Cardiac muscle cell (in vitro differentiated cells and primary cell): ENCODE measurements around the gene GAL3ST2. TPM values are rescaled to one million over a fixed set of nuclear protein-coding genes. Genes with fewer than 3 reads are reported as not detected.
"Not testable (repeated sequence)": the region's sequence is repeated elsewhere in the genome, so short reads cannot be mapped to it uniquely, and the experiment has no call there.

Experiments
- DNase-seq, 2 donors: peaks; one replicate each; pipeline versions ENCODE4 v3.0.0 to v3.0.0-alpha.2; 2010 to 2017; ENCODE audit warnings: low read depth in 1 of 2, low spot score in 1 of 2
- H3K27ac ChIP-seq: fragments of 200-600 bp; sonication (generic); 2 replicates; pipeline ENCODE4 v1.5.1; 2016
- H3K27me3 ChIP-seq: fragments of 200-600 bp; sonication (generic); 2 replicates; pipeline ENCODE4 v1.6.0; 2016; ENCODE audit warnings: control low read depth
- H3K36me3 ChIP-seq: fragments of 200-600 bp; sonication (generic); 2 replicates; pipeline ENCODE4 v1.5.1; 2016; ENCODE audit warnings: control low read depth
- H3K4me1 ChIP-seq: fragments of 200-600 bp; sonication (generic); 2 replicates; pipeline ENCODE4 v1.8.1; 2017; ENCODE audit warnings: low read depth, mild to moderate bottlenecking, mixed run types
- H3K4me3 ChIP-seq: fragments of 200-600 bp; sonication (generic); 2 replicates; pipeline ENCODE4 v1.5.1; 2016; ENCODE audit warnings: mild to moderate bottlenecking
- H3K9me3 ChIP-seq: fragments of 200-600 bp; sonication (generic); 2 replicates; pipeline ENCODE4 v1.5.1; 2017; ENCODE audit warnings: low read depth, mild to moderate bottlenecking, control low read depth
- CTCF ChIP-seq: IDR thresholded peaks from 2 replicates; pipeline ENCODE4 v1.5.1; 2012; ENCODE audit warnings: low read depth, mild to moderate bottlenecking, low read length
- polyA plus RNA-seq: library from polyadenylated mRNA; unstranded; fragments of >200 nt; fragmentation: Nextera tagmentation; extraction: Ambion mirVana; gene quantifications from 2 replicates; pipeline ENCODE4 v1.2.1, GENCODE V29; 2016
- total RNA-seq: library from RNA; depleted of rRNA; stranded (reverse); fragments of >200 nt; gene quantifications from 2 replicates; pipeline ENCODE4 v1.2.3, GENCODE V29; 2016

Gene GAL3ST2
- total and polyA plus RNA-seq, 2 experiments from 2014 or later, result 1.2 TPM; not detected in 1

GRCh38 chr2:241804326-241805229 lies 28.0 kb downstream of the GAL3ST2 start:
- Histone ChIP-seq H3K27me3 (peaks cover 17% of the 10 kb centered on the region), H3K27ac (no peak overlapping the region), H3K36me3 (no peaks in the 10 kb centered on the region), H3K4me1 (peaks cover 6% of the 10 kb centered on the region), H3K4me3 (no peak overlapping the region), H3K9me3 (no peaks in the 10 kb centered on the region)
- TF ChIP-seq CTCF, result peak; percentile 24
- peak in 1 of 2 donors; percentile 61 for DNase-seq

- not testable (repeated sequence) for H3K36me3 ChIP-seq, H3K4me3 ChIP-seq, H3K4me1 ChIP-seq, H3K27ac ChIP-seq, H3K9me3 ChIP-seq
- peak in 1 of 2 donors; percentile 25 for DNase-seq
- peaks cover 17% of the 10 kb centered on the region for H3K27me3 ChIP-seq
These were observed 29.6 kb downstream of the GAL3ST2 start for GRCh38 chr2:241806217-241806616.

- peaks cover 14% of the 10 kb centered on the region for H3K27me3 ChIP-seq
- no peaks in the 10 kb centered on the region for H3K36me3 ChIP-seq
- H3K9me3 ChIP-seq, result no peaks in the 10 kb centered on the region
- H3K4me1 ChIP-seq, result peaks cover 6% of the 10 kb centered on the region
- no peak overlapping the region for H3K4me3 ChIP-seq
- TF ChIP-seq CTCF, result no peak
- DNase-seq, result peak in 1 of 2 donors; percentile 13
- peak overlapping the region; percentile 15 for H3K27ac ChIP-seq
These were observed 31.6 kb downstream of the GAL3ST2 start for GRCh38 chr2:241808051-241808720.

GRCh38 chr2:241808721-241809382 lies 32.2 kb downstream of the GAL3ST2 start, which contains the start of gene NEU4:
NEU4 (plus strand) TSS chr2:241809193; CDS start chr2:241814485, 5,292 bp downstream.
- no peaks in the 10 kb centered on the region for H3K36me3 ChIP-seq
- DNase-seq, result peak in 1 of 2 donors; percentile 22
- no peaks in the 10 kb centered on the region for H3K9me3 ChIP-seq
- peaks cover 8% of the 10 kb centered on the region for H3K27me3 ChIP-seq
- no peak within 1 kb of the TSS for H3K4me3 ChIP-seq
- peaks cover 6% of the 10 kb centered on the region for H3K4me1 ChIP-seq
- no peak for TF ChIP-seq CTCF
- peak within 1 kb of the TSS; percentile 15 for H3K27ac ChIP-seq

GRCh38 chr2:241809383-241810306 lies 33.0 kb downstream of the GAL3ST2 start:
- H3K4me1 ChIP-seq, result peaks cover 3% of the 10 kb centered on the region

More at GRCh38 chr2:241809383-241810306, 33.0 kb downstream of the GAL3ST2 start:
- no peak for DNase-seq
- Histone ChIP-seq H3K27ac (no peak overlapping the region), H3K36me3 (no peaks in the 10 kb centered on the region), H3K27me3 (no peaks in the 10 kb centered on the region), H3K9me3 (no peaks in the 10 kb centered on the region), H3K4me3 (no peak overlapping the region)
- no peak for TF ChIP-seq CTCF
